WTC11 (cell line): Measurements from ENCODE around the gene JCHAIN. TPM values are rescaled to one million over a fixed set of nuclear protein-coding genes. Genes with fewer than 3 reads are reported as not detected.

Source experiments
- ATAC-seq: fragments of 200-7000 bp; cut with Tn5 transposase; 2 replicates; pipeline ENCODE4 v1.10.0; 2021; ENCODE audit warnings: mild to moderate bottlenecking, moderate library complexity
- CTCF ChIA-PET: fragments of 300-600 bp; sonication (Branson Sonifier 250); formaldehyde crosslinking; loops from one replicate; lab custom pipeline; 2021; ENCODE audit warnings: antibody characterized with exemption; lab: Charles Lee
- POLR2A ChIA-PET: fragments of 350-600 bp; sonication (Branson Sonifier 250); formaldehyde crosslinking; loops from one replicate; lab custom pipeline; 2021; ENCODE audit warnings: antibody characterized with exemption; lab: Charles Lee
- DNase-seq: peaks from one replicate; pipeline ENCODE4 v3.0.0; 2021; ENCODE audit warnings: low spot score
- H3K27ac Mint-ChIP-seq: 2 replicates; pipeline ENCODE4 v1.8.0; 2021; ENCODE audit warnings: mixed read lengths
- H3K27me3 Mint-ChIP-seq: 2 replicates; pipeline ENCODE4 v1.8.0; 2021; ENCODE audit warnings: low read depth, mild to moderate bottlenecking, moderate library complexity, mixed read lengths
- H3K36me3 Mint-ChIP-seq: 2 replicates; pipeline ENCODE4 v1.8.0; 2021; ENCODE audit warnings: mixed read lengths
- H3K4me1 Mint-ChIP-seq: 2 replicates; pipeline ENCODE4 v1.8.0; 2022; ENCODE audit warnings: mixed read lengths
- H3K4me3 Mint-ChIP-seq: 2 replicates; pipeline ENCODE4 v1.8.0; 2021; ENCODE audit warnings: mild to moderate bottlenecking, moderate library complexity, mixed read lengths
- H3K9me3 Mint-ChIP-seq: 2 replicates; pipeline ENCODE4 v1.8.0; 2021; ENCODE audit warnings: mixed read lengths
- ATF1 ChIP-seq: sonication (generic); formaldehyde crosslinking; IDR thresholded peaks from 2 replicates; pipeline ENCODE4 v1.8.1; 2023; ENCODE audit warnings: mild to moderate bottlenecking, moderate library complexity, missing genetic modification reagents
- CTCF ChIP-seq: fragments of 200-600 bp; IDR thresholded peaks from 2 replicates; pipeline ENCODE4 v1.8.0; 2022; ENCODE audit warnings: antibody characterized with exemption
- E2F5 ChIP-seq: sonication (generic); formaldehyde crosslinking; IDR thresholded peaks from 2 replicates; pipeline ENCODE4 v1.8.1; 2022; ENCODE audit warnings: mild to moderate bottlenecking, moderate library complexity, missing genetic modification reagents
- HMGXB4 ChIP-seq: sonication (generic); formaldehyde crosslinking; IDR thresholded peaks from 2 replicates; pipeline ENCODE4 v1.8.1; 2023; ENCODE audit warnings: mild to moderate bottlenecking, moderate library complexity, missing genetic modification reagents
- KAT7 ChIP-seq: sonication (generic); formaldehyde crosslinking; IDR thresholded peaks from 2 replicates; pipeline ENCODE4 v1.8.1; 2023; ENCODE audit warnings: missing genetic modification reagents, mild to moderate bottlenecking, borderline replicate concordance
- MLX ChIP-seq: sonication (generic); formaldehyde crosslinking; IDR thresholded peaks from 2 replicates; pipeline ENCODE4 v1.8.1; 2023; ENCODE audit warnings: mild to moderate bottlenecking, missing genetic modification reagents, moderate library complexity
- NR3C1 ChIP-seq: sonication (generic); formaldehyde crosslinking; conservative IDR thresholded peaks from 2 replicates; pipeline ENCODE4 v1.8.1; 2023; ENCODE audit warnings: low read depth, mild to moderate bottlenecking, missing genetic modification reagents
- PREB ChIP-seq: sonication (generic); formaldehyde crosslinking; IDR thresholded peaks from 2 replicates; pipeline ENCODE4 v1.8.1; 2022; ENCODE audit warnings: mild to moderate bottlenecking, missing genetic modification reagents, moderate library complexity, borderline replicate concordance
- RELA ChIP-seq: sonication (generic); formaldehyde crosslinking; IDR thresholded peaks from 2 replicates; pipeline ENCODE4 v1.8.1; 2022; ENCODE audit warnings: missing genetic modification reagents, mild to moderate bottlenecking, borderline replicate concordance
- RORB ChIP-seq: fragments of 250-450 bp; sonication (Bioruptor Pico); IDR thresholded peaks from 2 replicates; pipeline ENCODE4 v1.9.0; 2021; ENCODE audit warnings: mild to moderate bottlenecking
- STAT6 ChIP-seq: sonication (generic); formaldehyde crosslinking; conservative IDR thresholded peaks from 2 replicates; pipeline ENCODE4 v1.8.1; 2023; ENCODE audit warnings: mild to moderate bottlenecking, low read depth, missing genetic modification reagents, moderate library complexity
- TCF7 ChIP-seq: sonication (generic); formaldehyde crosslinking; IDR thresholded peaks from 2 replicates; pipeline ENCODE4 v1.8.0; 2022; ENCODE audit warnings: mild to moderate bottlenecking, low read depth, missing genetic modification reagents, moderate library complexity
- ZBTB43 ChIP-seq: sonication (generic); formaldehyde crosslinking; IDR thresholded peaks from 2 replicates; pipeline ENCODE4 v1.8.1; 2023; ENCODE audit warnings: mild to moderate bottlenecking, missing genetic modification reagents
- ZNF219 ChIP-seq: sonication (generic); formaldehyde crosslinking; IDR thresholded peaks from 2 replicates; pipeline ENCODE4 v1.8.0; 2023; ENCODE audit warnings: missing genetic modification reagents, mild to moderate bottlenecking, borderline replicate concordance
- ZNF263 ChIP-seq: sonication (generic); formaldehyde crosslinking; IDR thresholded peaks from 2 replicates; pipeline ENCODE4 v1.8.1; 2022; ENCODE audit warnings: low read depth, mild to moderate bottlenecking, moderate library complexity, missing genetic modification reagents
- ZNF281 ChIP-seq: sonication (generic); formaldehyde crosslinking; IDR thresholded peaks from 2 replicates; pipeline ENCODE4 v1.8.0; 2023; ENCODE audit warnings: mild to moderate bottlenecking, missing genetic modification reagents
- total RNA-seq: library from RNA; stranded (reverse); gene quantifications from 3 replicates; pipeline ENCODE4 v1.2.3, GENCODE V29; 2021

Gene JCHAIN
- total RNA-seq, 1 experiment from 2014 or later: 0.68 TPM

GRCh38 chr4:70634482-70634881 lies 31.8 kb downstream of the JCHAIN start (continued):
- TF ChIP-seq MLX: no peak
- TF ChIP-seq ZNF281 (CRISPR knock-in tag): no peak
- TF ChIP-seq, all 79 proteins: peak for 0

- no peaks in the 10 kb centered on the region for H3K4me1 Mint-ChIP-seq
- H3K4me3 Mint-ChIP-seq: no peak overlapping the region
- DNase-seq: no peak
- TF ChIP-seq CTCF (no peak), KAT7 (CRISPR knock-in tag) (no peak)
- H3K9me3 Mint-ChIP-seq: no peaks in the 10 kb centered on the region
- ChIA-PET POLR2A (no interaction called here), CTCF (interaction anchor here (0.7 kb wide), 1 partner anchor 48 kb away, joined by 3 read pairs; no protein-coding TSS in a partner anchor)
- H3K27me3 Mint-ChIP-seq: no peaks in the 10 kb centered on the region
- no peak overlapping the region for H3K27ac Mint-ChIP-seq
- ATAC-seq: no peak
- no peaks in the 10 kb centered on the region for H3K36me3 Mint-ChIP-seq
These were observed 34.3 kb downstream of the JCHAIN start for GRCh38 chr4:70632028-70632427.

- DNase-seq: no peak
- Mint-ChIP-seq H3K9me3 (no peaks in the 10 kb centered on the region), H3K27me3 (no peaks in the 10 kb centered on the region), H3K36me3 (no peaks in the 10 kb centered on the region), H3K4me1 (no peaks in the 10 kb centered on the region), H3K27ac (no peak overlapping the region), H3K4me3 (no peak overlapping the region)
- ChIA-PET POLR2A (no interaction called here), CTCF (no interaction called here)
- no peak for ATAC-seq
- no peak for TF ChIP-seq ZNF263 (CRISPR knock-in tag)
- TF ChIP-seq ZBTB43 (CRISPR knock-in tag): no peak
- no peak for TF ChIP-seq HMGXB4 (CRISPR knock-in tag)
- TF ChIP-seq TCF7 (CRISPR knock-in tag): no peak
- TF ChIP-seq RELA (CRISPR knock-in tag): no peak
- TF ChIP-seq RORB (CRISPR knock-in tag): no peak
- TF ChIP-seq STAT6 (CRISPR knock-in tag): no peak
- no peak for TF ChIP-seq NR3C1 (CRISPR knock-in tag)
- no peak for TF ChIP-seq PREB (CRISPR knock-in tag)
- no peak for TF ChIP-seq ZNF281 (CRISPR knock-in tag)
- TF ChIP-seq E2F5 (CRISPR knock-in tag): no peak
- TF ChIP-seq ATF1: no peak
- TF ChIP-seq ZNF219: no peak
These were observed 36.1 kb downstream of the JCHAIN start for GRCh38 chr4:70630162-70630561.
